Ovary (tissue), 9 donors: ENCODE results near the gene AZU1. TPM values are rescaled to one million over a fixed set of nuclear protein-coding genes. Genes with fewer than 3 reads are reported as not detected.

ENCODE experiments used
- DNase-seq, 5 donors: peaks; one replicate each; pipeline ENCODE4 v3.0.0-alpha.2; 2019 to 2020
- H3K27ac ChIP-seq, 2 donors: fragments of 200-600 bp; one replicate each; pipeline versions ENCODE4 v1.5.1 to v1.8.0; 2019 to 2022
- H3K27me3 ChIP-seq: fragments of 200-600 bp; one replicate; pipeline ENCODE4 v1.8.0; 2022
- H3K36me3 ChIP-seq: fragments of 200-600 bp; sonication (generic); one replicate; pipeline ENCODE4 v1.5.1; 2019
- H3K4me1 ChIP-seq: one replicate; pipeline ENCODE4 v1.8.1; 2013; ENCODE audit warnings: mild to moderate bottlenecking, moderate library complexity; ENCODE audit not compliant: insufficient read depth
- H3K4me3 ChIP-seq: fragments of 200-600 bp; sonication (generic); one replicate; pipeline ENCODE4 v1.5.1; 2017
- H3K9me3 ChIP-seq, 2 donors: fragments of 200-600 bp in 1 of 2; sonication (generic) in 1 of 2; one replicate each; pipeline versions ENCODE4 v1.5.1 to v1.8.1; 2013 to 2019; ENCODE audit warnings: mild to moderate bottlenecking in 1 of 2, moderate library complexity in 1 of 2
- CTCF ChIP-seq, 3 donors: fragments of 450-650 bp in 2 of 3; fragments of 200-600 bp in 1 of 3; IDR thresholded peaks; one replicate each; pipeline versions ENCODE4 v1.5.1 to v1.8.0; 2016 to 2022; ENCODE audit warnings: antibody characterized with exemption in 3 of 3, mild to moderate bottlenecking in 1 of 3
- EP300 ChIP-seq: sonication (generic); formaldehyde crosslinking; IDR thresholded peaks from one replicate; pipeline ENCODE4 v1.6.1; 2017; ENCODE audit warnings: antibody characterized with exemption
- POLR2A ChIP-seq: fragments of 450-650 bp; IDR thresholded peaks from one replicate; pipeline ENCODE4 v1.6.1; 2017; ENCODE audit warnings: antibody characterized with exemption, mild to moderate bottlenecking, moderate library complexity
- WGBS, 3 donors: extraction: QIAGEN DNeasy Blood & Tissue Kit in 1 of 3; methylation state at CpG; one replicate each; pipeline versions ENCODE4 v1.1.5 to v1.1.7; 2013 to 2017; 5-methylcytosine and 5-hydroxymethylcytosine counted together
- intact Hi-C, 4 donors: fragments of 100-400 bp; cut with DNase I; formaldehyde crosslinking; loops; one replicate each; pipeline versions ENCODE4 v1.11.0 to v1.15.1; 2022 to 2023
- polyA plus RNA-seq, 2 donors: library from polyadenylated mRNA; stranded (reverse); fragments of 200-250 nt in 1 of 2; fragments of 350-450 nt in 1 of 2; fragmentation: Illumina TruSeq in 1 of 2; extraction: RNeasy Lipid Tissue Mini Kit (QIAGEN cat#74804) in 1 of 2; gene quantifications; one replicate each; pipeline ENCODE4 v1.2.3, GENCODE V29; 2013 to 2014
- total RNA-seq, 7 donors: library from RNA; depleted of rRNA in 2 of 7; stranded (reverse); fragments of >200 nt in 2 of 7; fragmentation: NEBNext Ultra II Directional in 3 of 7; extraction: Animal tissue kit (Norgen Biotek cat#: 25700) in 3 of 7; gene quantifications; one replicate each; pipeline versions ENCODE4 v1.1.0 to v1.2.4, GENCODE V29; 2016 to 2023
- donor health status: DM: no; HTN: no; CAD: no; lungs with moderate emphysema.
- donor health status: DM: no; HTN: no; CAD: no.
- donor health status: Bipolar disorder and iron deficiency.
- donor health status: DM: yes; HTN: yes; CAD: no.
- donor health status: DM: no; HTN: no; CAD: no.
- donor health status: DM: yes; HTN: yes; CAD: no.

AZU1 gene
- total and polyA plus RNA-seq, 9 donors = 0.11 to 1.0 TPM; not detected in 7

GRCh38 chr19:823565-824121, 4.0 kb upstream of the AZU1 start:
- Histone ChIP-seq H3K27me3 (no peaks in the 10 kb centered on the region), H3K36me3 (no peaks in the 10 kb centered on the region)

GRCh38 chr19:824885-825284, 2.8 kb upstream of the AZU1 start:
- intact Hi-C loops = no loop called here
- no peak overlapping the region for H3K4me3 ChIP-seq
- no peaks in the 10 kb centered on the region for H3K27me3 ChIP-seq
- no peak for DNase-seq
- H3K4me1 ChIP-seq = peaks cover 2% of the 10 kb centered on the region
- H3K27ac ChIP-seq = no peak overlapping the region
- H3K9me3 ChIP-seq = no peaks in the 10 kb centered on the region
- TF ChIP-seq POLR2A (no peak), CTCF (IDR thresholded peaks at IDR 0.05) (no peak)
- 80 to 81% (median 80%) methylated on average over 15 of the region's 15 CpGs for WGBS, 3 donors
- H3K36me3 ChIP-seq = no peaks in the 10 kb centered on the region

More at GRCh38 chr19:823565-824121, 4.0 kb upstream of the AZU1 start:
- no peak for TF ChIP-seq CTCF (IDR thresholded peaks at IDR 0.05)
- no peak for TF ChIP-seq POLR2A
- TF ChIP-seq EP300 = no peak
- H3K4me1 ChIP-seq = peaks cover 2% of the 10 kb centered on the region
- no peak for DNase-seq
- H3K4me3 ChIP-seq = no peak overlapping the region
- intact Hi-C loops = no loop called here
- 63 to 76% (median 68%) methylated on average over 12 of the region's 12 CpGs for WGBS, 3 donors
- H3K27ac ChIP-seq = no peak overlapping the region
- no peaks in the 10 kb centered on the region for H3K9me3 ChIP-seq

GRCh38 chr19:825897-826644, 1.6 kb upstream of the AZU1 start:
- no peak for DNase-seq
- intact Hi-C loops = no loop called here
- TF ChIP-seq POLR2A (no peak), CTCF (IDR thresholded peaks at IDR 0.05) (no peak), EP300 (no peak)
- Histone ChIP-seq H3K27ac (no peak overlapping the region), H3K9me3 (no peaks in the 10 kb centered on the region), H3K4me1 (peaks cover 2% of the 10 kb centered on the region), H3K36me3 (no peaks in the 10 kb centered on the region), H3K27me3 (no peaks in the 10 kb centered on the region), H3K4me3 (no peak overlapping the region)
- 71 to 77% (median 75%) methylated on average over 19 of the region's 19 CpGs for WGBS, 3 donors

GRCh38 chr19:827314-827709, 325 bp upstream of the AZU1 start:
- DNase-seq = peak in 1 of 5 donors; percentile 18
- TF ChIP-seq EP300 = no peak
- no peak for TF ChIP-seq POLR2A
- no peak for TF ChIP-seq CTCF (IDR thresholded peaks at IDR 0.05)
- Histone ChIP-seq H3K9me3 (no peaks in the 10 kb centered on the region), H3K4me3 (no peak overlapping the region), H3K27ac (no peak overlapping the region), H3K36me3 (no peaks in the 10 kb centered on the region), H3K4me1 (no peaks in the 10 kb centered on the region), H3K27me3 (no peaks in the 10 kb centered on the region)
- WGBS, 3 donors = 85 to 88% (median 85%) methylated on average over 10 to 11 of the region's 11 CpGs
- intact Hi-C loops = no loop called here
